Endothelial cell of umbilical vein (primary cell): ENCODE data around the gene PNKD. TPM values are rescaled to one million over a fixed set of nuclear protein-coding genes. Genes with fewer than 3 reads are reported as not detected.

Experiments used
- BruUV-seq: library from RNA; stranded (reverse); fragments of 400-500 nt; replicated peaks from 2 replicates; lab custom pipeline; 2021; lab: Mats Ljungman, UMichigan
- CTCF ChIA-PET: fragments of 300-600, 350-600 bp; sonication (Branson Sonifier 250); formaldehyde crosslinking; loops from one replicate; lab custom pipeline; 2021; ENCODE audit warnings: antibody characterized with exemption, inconsistent platforms; lab: Charles Lee
- POLR2A ChIA-PET: fragments of 300-600, 350-600 bp; sonication (Branson Sonifier 250); formaldehyde crosslinking; loops from one replicate; lab custom pipeline; 2021; ENCODE audit warnings: antibody characterized with exemption, inconsistent platforms; lab: Charles Lee
- DNase-seq: peaks from one replicate; pipeline ENCODE4 v3.0.0-alpha.2; 2011; ENCODE audit warnings: low read depth, low spot score
- FAIRE-seq: peaks from 2 replicates; lab custom pipeline; 2011; peaks lifted over from hg19 to GRCh38; lab: Jason Lieb, UNC
- H2AFZ ChIP-seq: 2 replicates; pipeline ENCODE4 v1.6.0; 2012; ENCODE audit warnings: low read depth, low read length, control low read depth, inconsistent platforms
- H3K27ac ChIP-seq: 2 replicates; pipeline ENCODE4 v1.5.1; 2011; ENCODE audit warnings: low read depth, mild to moderate bottlenecking, control low read depth, low read length, moderate library complexity; ENCODE audit not compliant: insufficient read depth
- H3K27me3 ChIP-seq, 2 experiments: 2 replicates each; pipeline versions ENCODE4 v1.6.0 to v1.6.1; 2011; ENCODE audit warnings: low read length in 2 of 2, mixed read lengths in 1 of 2; ENCODE audit not compliant: control insufficient read depth in 2 of 2, insufficient read depth in 2 of 2
- H3K36me3 ChIP-seq, 2 experiments: 2 replicates in 1 of 2; 3 replicates in 1 of 2; pipeline ENCODE4 v1.5.1; 2011; ENCODE audit warnings: low read length in 2 of 2, mild to moderate bottlenecking in 1 of 2, moderate library complexity in 1 of 2; ENCODE audit not compliant: control insufficient read depth in 2 of 2, insufficient read depth in 2 of 2; ENCODE audit errors: extremely low read depth in 1 of 2
- H3K4me1 ChIP-seq: 3 replicates; pipeline ENCODE4 v1.5.1; 2011; ENCODE audit warnings: mild to moderate bottlenecking, low read length; ENCODE audit not compliant: control insufficient read depth, insufficient read depth; ENCODE audit errors: extremely low read depth
- H3K4me2 ChIP-seq: 2 replicates; pipeline ENCODE4 v1.6.1; 2011; ENCODE audit warnings: low read length, control low read depth, mixed read lengths; ENCODE audit not compliant: insufficient read depth
- H3K4me3 ChIP-seq, 3 experiments: fragments of 200-600 bp in 1 of 3; sonication (generic), shearing (Covaris generic) in 1 of 3; replicated peaks in 1 of 3; 2 replicates each; pipeline ENCODE4 v1.5.1; 2011 to 2016; ENCODE audit warnings: control low read depth in 3 of 3, low read length in 3 of 3, mild to moderate bottlenecking in 2 of 3, inconsistent platforms in 1 of 3, low read depth in 1 of 3, moderate library complexity in 1 of 3; ENCODE audit not compliant: insufficient read depth in 1 of 3
- H3K79me2 ChIP-seq: 2 replicates; pipeline ENCODE4 v1.6.0; 2012; ENCODE audit warnings: low read length, inconsistent platforms; ENCODE audit not compliant: control insufficient read depth, insufficient read depth
- H3K9ac ChIP-seq: replicated peaks from 2 replicates; pipeline ENCODE3; 2011; ENCODE audit warnings: low read length, control low read depth; ENCODE audit not compliant: insufficient read depth; ENCODE audit errors: extremely low read depth
- H3K9me1 ChIP-seq: replicated peaks from 3 replicates; pipeline ENCODE4 v1.6.0; 2011; ENCODE audit warnings: mild to moderate bottlenecking, low read length; ENCODE audit not compliant: control insufficient read depth, insufficient read depth; ENCODE audit errors: extremely low read depth
- H3K9me3 ChIP-seq: replicated peaks from 2 replicates; pipeline ENCODE4 v1.5.1; 2012; ENCODE audit warnings: low read length, inconsistent platforms; ENCODE audit not compliant: control insufficient read depth, insufficient read depth
- H4K20me1 ChIP-seq: replicated peaks from 2 replicates; pipeline ENCODE3; 2011; ENCODE audit warnings: mild to moderate bottlenecking, low read length; ENCODE audit not compliant: control insufficient read depth, insufficient read depth; ENCODE audit errors: extremely low read depth
- EZH2 ChIP-seq: IDR thresholded peaks from 2 replicates; pipeline ENCODE4 v1.6.1; 2012; ENCODE audit warnings: borderline replicate concordance, low read depth, mild to moderate bottlenecking, moderate library complexity, low read length, inconsistent platforms; ENCODE audit not compliant: severe bottlenecking
- FOS ChIP-seq: IDR thresholded peaks from 2 replicates; pipeline ENCODE4 v1.6.1; 2011; ENCODE audit warnings: mild to moderate bottlenecking, low read length, moderate library complexity, borderline replicate concordance; ENCODE audit not compliant: insufficient read depth
- GATA2 ChIP-seq: IDR thresholded peaks from 2 replicates; pipeline ENCODE4 v1.7.0; 2011; ENCODE audit warnings: low read depth, mild to moderate bottlenecking, moderate library complexity, mixed read lengths, low read length; ENCODE audit not compliant: insufficient read length, insufficient read depth
- JUN ChIP-seq: IDR thresholded peaks from 2 replicates; pipeline ENCODE4 v1.6.1; 2011; ENCODE audit warnings: borderline replicate concordance, low read depth; ENCODE audit not compliant: insufficient read length, insufficient read depth
- MYC ChIP-seq: IDR thresholded peaks from one replicate; pipeline ENCODE4 v1.6.1; 2011; ENCODE audit warnings: mild to moderate bottlenecking, low read depth, low read length
- POLR2A ChIP-seq: IDR thresholded peaks from 2 replicates; pipeline ENCODE4 v1.6.1; 2012; ENCODE audit warnings: low read depth, mild to moderate bottlenecking, control low read depth, low read length
- POLR2AphosphoS5 ChIP-seq: IDR thresholded peaks from 2 replicates; pipeline ENCODE4 v1.6.1; 2012; ENCODE audit warnings: low read depth, mild to moderate bottlenecking, control low read depth, low read length, moderate library complexity; ENCODE audit not compliant: insufficient read depth
- dilution Hi-C: fragments of 300-500 bp; cut with MboI; formaldehyde crosslinking; loops from one replicate; pipeline ENCODE4 v1.15.0; 2019; ENCODE audit warnings: low sequenced_read_pairs; ENCODE audit not compliant: extremely low pct_ligation_motif_present
- intact Hi-C: fragments of 100-400 bp; cut with micrococcal nuclease; formaldehyde crosslinking; loops from one replicate; pipeline ENCODE4 v1.10.0; 2022
- polyA plus RNA-seq, 4 experiments: library from polyadenylated mRNA; depleted of rRNA in 3 of 4; stranded (reverse) in 3 of 4; unstranded in 1 of 4; fragments of >200 nt; gene quantifications; 2 replicates each; pipeline versions ENCODE4 v1.2.1 to v1.2.3, GENCODE V29; 2011 to 2012; ENCODE audit warnings: missing spikeins in 1 of 4
- total RNA-seq: library from RNA; stranded (reverse); gene quantifications from 2 replicates; pipeline ENCODE4 v1.2.3, GENCODE V29; 2021
- TF ChIP-seq, protein P1 (sequence below): IDR thresholded peaks from 2 replicates; pipeline ENCODE4 v1.6.1; 2011; ENCODE audit not compliant: insufficient read depth, insufficient read length
- TF ChIP-seq, protein P2 (sequence below), 2 donors: IDR thresholded peaks; 1 replicate in 1 of 2; 2 replicates in 1 of 2; pipeline ENCODE4 v1.5.1; 2011; ENCODE audit warnings: low read length in 2 of 2, mild to moderate bottlenecking in 2 of 2, moderate library complexity in 2 of 2, control low read depth in 1 of 2, inconsistent platforms in 1 of 2, low read depth in 1 of 2; ENCODE audit not compliant: insufficient read depth in 1 of 2; ENCODE audit errors: extremely low read depth in 1 of 2

The PNKD gene
- total and polyA plus RNA-seq, 2 donors (not counting 3 experiments of a cell fraction or from before 2014, with no cell fraction given): 56.1 to 88.3 TPM

DNA sequence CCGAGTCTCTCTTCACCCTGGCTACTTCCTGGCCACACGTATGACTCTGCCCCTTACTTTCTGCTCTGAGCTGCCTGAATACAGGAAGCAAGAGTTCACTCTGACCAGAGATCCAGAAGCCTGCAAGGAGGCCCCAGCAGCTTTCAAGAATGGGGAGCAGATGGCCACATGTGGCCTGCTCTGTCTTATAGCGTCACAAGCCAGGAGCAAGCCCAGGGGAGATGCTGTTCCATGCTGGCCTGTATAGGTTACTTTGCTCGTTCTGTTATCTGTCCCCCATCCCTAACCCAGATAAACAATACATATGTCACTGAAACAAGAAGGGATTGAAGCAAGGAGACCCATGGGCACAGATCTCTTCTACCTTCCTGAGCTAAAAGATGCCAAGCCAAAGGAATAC lies 4.3 kb downstream of the PNKD start:
- DNase-seq (no peak), FAIRE-seq (no peak)
- Histone ChIP-seq H3K36me3 (peaks cover 19 to 59% of the 10 kb centered on the region in 2 experiments), H3K79me2 (peaks cover under 1% of the 10 kb centered on the region), H4K20me1 (no peaks in the 10 kb centered on the region), H3K9ac (no peak overlapping the region), H3K4me3 (no peak overlapping the region), H3K27me3 (no peaks in the 10 kb centered on the region), H3K27ac (no peak overlapping the region), H2AFZ (no peak overlapping the region), H3K9me1 (no peaks in the 10 kb centered on the region), H3K4me1 (peaks cover 14% of the 10 kb centered on the region), H3K4me2 (no peak overlapping the region), H3K9me3 (no peaks in the 10 kb centered on the region)
- TSS peak; percentile 10 for BruUV-seq
- ChIA-PET CTCF (interaction anchor here (0.6 to 7.0 kb wide), 5 partner anchors 12 to 126 kb away, joined by 3 to 99 read pairs (median 14); partner anchors contain the start of gene TMBIM1), POLR2A (no interaction called here)
- no peak for TF ChIP-seq POLR2AphosphoS5
- no peak for TF ChIP-seq GATA2
- no peak for TF ChIP-seq MYC
- TF ChIP-seq, protein P1, sequence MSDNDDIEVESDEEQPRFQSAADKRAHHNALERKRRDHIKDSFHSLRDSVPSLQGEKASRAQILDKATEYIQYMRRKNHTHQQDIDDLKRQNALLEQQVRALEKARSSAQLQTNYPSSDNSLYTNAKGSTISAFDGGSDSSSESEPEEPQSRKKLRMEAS: no peak
- no peak for TF ChIP-seq POLR2A
- TF ChIP-seq EZH2: no peak
- TF ChIP-seq FOS: no peak
- no peak for TF ChIP-seq JUN
- TF ChIP-seq, protein P2, sequence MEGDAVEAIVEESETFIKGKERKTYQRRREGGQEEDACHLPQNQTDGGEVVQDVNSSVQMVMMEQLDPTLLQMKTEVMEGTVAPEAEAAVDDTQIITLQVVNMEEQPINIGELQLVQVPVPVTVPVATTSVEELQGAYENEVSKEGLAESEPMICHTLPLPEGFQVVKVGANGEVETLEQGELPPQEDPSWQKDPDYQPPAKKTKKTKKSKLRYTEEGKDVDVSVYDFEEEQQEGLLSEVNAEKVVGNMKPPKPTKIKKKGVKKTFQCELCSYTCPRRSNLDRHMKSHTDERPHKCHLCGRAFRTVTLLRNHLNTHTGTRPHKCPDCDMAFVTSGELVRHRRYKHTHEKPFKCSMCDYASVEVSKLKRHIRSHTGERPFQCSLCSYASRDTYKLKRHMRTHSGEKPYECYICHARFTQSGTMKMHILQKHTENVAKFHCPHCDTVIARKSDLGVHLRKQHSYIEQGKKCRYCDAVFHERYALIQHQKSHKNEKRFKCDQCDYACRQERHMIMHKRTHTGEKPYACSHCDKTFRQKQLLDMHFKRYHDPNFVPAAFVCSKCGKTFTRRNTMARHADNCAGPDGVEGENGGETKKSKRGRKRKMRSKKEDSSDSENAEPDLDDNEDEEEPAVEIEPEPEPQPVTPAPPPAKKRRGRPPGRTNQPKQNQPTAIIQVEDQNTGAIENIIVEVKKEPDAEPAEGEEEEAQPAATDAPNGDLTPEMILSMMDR (IDR thresholded peaks at IDR 0.05; ENCODE audit: extremely low read depth in 1 of 2, insufficient read depth in 1 of 2, low read depth in 1 of 2, low read length in 2 of 2): no peak
- dilution Hi-C loops (no loop called here), intact Hi-C loops (loop anchor here (5.0 kb wide), 1 partner anchor 373 kb away; no protein-coding TSS in a partner anchor)
